IMR-90 (cell line): Measurements from ENCODE around the gene NEDD4L. TPM values are rescaled to one million over a fixed set of nuclear protein-coding genes. Genes with fewer than 3 reads are reported as not detected.

Source experiments
- ATAC-seq: fragments of 200-7000 bp; cut with Tn5 transposase; 2 replicates; pipeline ENCODE4 v1.9.1; 2020; ENCODE audit warnings: low read depth, mild to moderate bottlenecking, moderate library complexity
- BruUV-seq: library from RNA; stranded (reverse); fragments of 400-500 nt; replicated peaks from 2 replicates; lab custom pipeline; 2021; lab: Mats Ljungman, UMichigan
- CTCF ChIA-PET: fragments of 300-600 bp; formaldehyde crosslinking; extraction: SDS; loops from one replicate; lab custom pipeline; 2021; ENCODE audit warnings: antibody characterized with exemption; lab: Yijun Ruan, JAX
- POLR2A ChIA-PET: fragments of 300-600 bp; sonication (Branson Sonifier 250); formaldehyde crosslinking; loops from one replicate; lab custom pipeline; 2022; ENCODE audit warnings: antibody characterized with exemption; ENCODE audit not compliant: unreplicated experiment; lab: Charles Lee
- DNase-seq: peaks from one replicate; pipeline ENCODE4 v3.0.0; 2013
- H2AFZ ChIP-seq: replicated peaks from 2 replicates; pipeline ENCODE3; 2013; ENCODE audit warnings: low read length, mild to moderate bottlenecking; ENCODE audit not compliant: poor library complexity
- H2AK5ac ChIP-seq: 2 replicates; pipeline ENCODE4 v1.6.1; 2013; ENCODE audit warnings: low read depth, low read length, inconsistent platforms
- H2AK9ac ChIP-seq: replicated peaks from 2 replicates; pipeline ENCODE3; 2013; ENCODE audit warnings: mild to moderate bottlenecking, low read depth, low read length, moderate library complexity; ENCODE audit not compliant: poor library complexity
- H2BK120ac ChIP-seq: 2 replicates; pipeline ENCODE4 v1.6.1; 2013; ENCODE audit warnings: low read depth, low read length, inconsistent platforms
- H2BK15ac ChIP-seq: 3 replicates; pipeline ENCODE4 v1.6.1; 2013; ENCODE audit warnings: low read depth, low read length, inconsistent platforms
- H2BK20ac ChIP-seq: 2 replicates; pipeline ENCODE4 v1.6.1; 2013; ENCODE audit warnings: low read depth, mild to moderate bottlenecking, inconsistent platforms, low read length, moderate library complexity
- H2BK5ac ChIP-seq: 2 replicates; pipeline ENCODE4 v1.6.1; 2013; ENCODE audit warnings: mild to moderate bottlenecking, low read depth, low read length, inconsistent platforms; ENCODE audit not compliant: poor library complexity, severe bottlenecking
- H3K14ac ChIP-seq: replicated peaks from 2 replicates; pipeline ENCODE4 v1.6.1; 2013; ENCODE audit warnings: low read depth, low read length, inconsistent platforms
- H3K18ac ChIP-seq: 2 replicates; pipeline ENCODE4 v1.6.1; 2013; ENCODE audit warnings: low read depth, low read length, control low read depth
- H3K23ac ChIP-seq: 2 replicates; pipeline ENCODE4 v1.6.1; 2013; ENCODE audit warnings: low read depth, low read length, inconsistent platforms
- H3K27ac ChIP-seq: 2 replicates; pipeline ENCODE4 v1.5.1; 2013; ENCODE audit warnings: mild to moderate bottlenecking, control low read depth, low read length; ENCODE audit not compliant: insufficient read depth
- H3K27me3 ChIP-seq: 2 replicates; pipeline ENCODE4 v1.6.1; 2013; ENCODE audit warnings: low read length; ENCODE audit not compliant: control insufficient read depth, insufficient read depth
- H3K36me3 ChIP-seq: 2 replicates; pipeline ENCODE4 v1.6.1; 2013; ENCODE audit warnings: low read length, mixed read lengths; ENCODE audit not compliant: control insufficient read depth, insufficient read depth
- H3K4ac ChIP-seq: 2 replicates; pipeline ENCODE4 v1.6.1; 2013; ENCODE audit warnings: low read depth, low read length, inconsistent platforms
- H3K4me1 ChIP-seq: 2 replicates; pipeline ENCODE4 v1.6.1; 2013; ENCODE audit warnings: low read length, mixed read lengths; ENCODE audit not compliant: control insufficient read depth, insufficient read depth
- H3K4me2 ChIP-seq: 2 replicates; pipeline ENCODE4 v1.6.1; 2013; ENCODE audit warnings: low read depth, mild to moderate bottlenecking, control low read depth, low read length, moderate library complexity
- H3K4me3 ChIP-seq: 2 replicates; pipeline ENCODE4 v1.5.1; 2013; ENCODE audit warnings: low read depth, mild to moderate bottlenecking, control low read depth, low read length, moderate library complexity; ENCODE audit not compliant: insufficient read depth
- H3K56ac ChIP-seq: 2 replicates; pipeline ENCODE4 v1.6.1; 2013; ENCODE audit warnings: low read length, inconsistent platforms; ENCODE audit not compliant: insufficient read depth; ENCODE audit errors: extremely low read depth
- H3K79me1 ChIP-seq, 2 experiments: 2 replicates each; pipeline ENCODE4 v1.6.1; 2013; ENCODE audit warnings: low read length in 2 of 2, inconsistent platforms in 1 of 2, low read depth in 1 of 2
- H3K9ac ChIP-seq: 2 replicates; pipeline ENCODE4 v1.6.1; 2013; ENCODE audit warnings: low read depth, low read length, control low read depth
- H3K9me1 ChIP-seq: 2 replicates; pipeline ENCODE4 v1.6.1; 2013; ENCODE audit warnings: low read length, inconsistent platforms; ENCODE audit not compliant: insufficient read depth
- H3K9me3 ChIP-seq: 2 replicates; pipeline ENCODE4 v1.6.1; 2013; ENCODE audit warnings: low read length; ENCODE audit not compliant: control insufficient read depth, insufficient read depth
- H4K20me1 ChIP-seq: 2 replicates; pipeline ENCODE4 v1.6.1; 2013; ENCODE audit warnings: low read length, inconsistent platforms; ENCODE audit not compliant: insufficient read depth
- H4K5ac ChIP-seq: 2 replicates; pipeline ENCODE4 v1.6.1; 2013; ENCODE audit warnings: mild to moderate bottlenecking, low read depth, low read length, control low read depth
- H4K8ac ChIP-seq, 2 experiments: 2 replicates each; pipeline ENCODE4 v1.6.1; 2013; ENCODE audit warnings: low read depth in 2 of 2, low read length in 2 of 2, control low read depth in 1 of 2, inconsistent platforms in 1 of 2
- H4K91ac ChIP-seq: 2 replicates; pipeline ENCODE4 v1.6.1; 2013; ENCODE audit warnings: low read depth, low read length, inconsistent platforms; ENCODE audit not compliant: insufficient read depth
- BHLHE40 ChIP-seq: fragments of 150-350 bp; IDR thresholded peaks from 2 replicates; pipeline ENCODE4 v1.6.1; 2016; ENCODE audit warnings: mild to moderate bottlenecking, low read depth, low read length
- CEBPB ChIP-seq: IDR thresholded peaks from 2 replicates; pipeline ENCODE4 v1.6.1; 2012; ENCODE audit warnings: low read depth, low read length, improper control_type of control experiment
- CHD1 ChIP-seq: IDR thresholded peaks from 2 replicates; pipeline ENCODE4 v1.6.1; 2012; ENCODE audit warnings: low read depth, low read length, improper control_type of control experiment
- CTCF ChIP-seq: conservative IDR thresholded peaks from 2 replicates; pipeline ENCODE4 v1.5.1; 2012; ENCODE audit warnings: mild to moderate bottlenecking, low read depth, low read length, improper control_type of control experiment
- ELK1 ChIP-seq: fragments of 150-350 bp; IDR thresholded peaks from 2 replicates; pipeline ENCODE4 v1.6.1; 2016; ENCODE audit warnings: low read depth, mild to moderate bottlenecking, low read length, moderate library complexity, borderline replicate concordance
- FOS ChIP-seq: fragments of 150-350 bp; IDR thresholded peaks from 2 replicates; pipeline ENCODE4 v1.6.1; 2016; ENCODE audit warnings: low read depth, low read length
- MAFK ChIP-seq: IDR thresholded peaks from 2 replicates; pipeline ENCODE4 v1.6.1; 2012; ENCODE audit warnings: low read depth, low read length, improper control_type of control experiment
- MAZ ChIP-seq: IDR thresholded peaks from 2 replicates; pipeline ENCODE4 v1.6.1; 2012; ENCODE audit warnings: low read depth, mild to moderate bottlenecking, low read length, improper control_type of control experiment, moderate library complexity, borderline replicate concordance
- MXI1 ChIP-seq: IDR thresholded peaks from 2 replicates; pipeline ENCODE4 v1.6.1; 2012; ENCODE audit warnings: low read depth, mild to moderate bottlenecking, low read length, moderate library complexity, borderline replicate concordance
- NFE2L2 ChIP-seq: fragments of 150-350 bp; IDR thresholded peaks from 2 replicates; pipeline ENCODE4 v1.6.1; 2016; ENCODE audit warnings: low read depth, mild to moderate bottlenecking, low read length
- POLR2A ChIP-seq: IDR thresholded peaks from 2 replicates; pipeline ENCODE4 v1.6.1; 2012; ENCODE audit warnings: mild to moderate bottlenecking, low read depth, low read length
- RAD21 ChIP-seq: IDR thresholded peaks from 2 replicates; pipeline ENCODE4 v1.6.1; 2012; ENCODE audit warnings: low read length, improper control_type of control experiment
- RCOR1 ChIP-seq: IDR thresholded peaks from 2 replicates; pipeline ENCODE4 v1.6.1; 2012; ENCODE audit warnings: mild to moderate bottlenecking, low read length, improper control_type of control experiment; ENCODE audit not compliant: insufficient replicate concordance
- RFX5 ChIP-seq: IDR thresholded peaks from 2 replicates; pipeline ENCODE4 v1.8.0; 2012; ENCODE audit warnings: low read depth, mild to moderate bottlenecking, low read length, moderate library complexity
- SMC3 ChIP-seq: fragments of 150-350 bp; IDR thresholded peaks from 2 replicates; pipeline ENCODE4 v1.6.1; 2016; ENCODE audit warnings: low read depth, mild to moderate bottlenecking, antibody characterized with exemption, low read length, moderate library complexity
- WGBS, 2 experiments: methylation state at CpG; one replicate each; pipeline versions ENCODE4 v1.1.5 to v1.1.7; 2013; ENCODE audit warnings: missing lambda C conversion rate in 2 of 2; ENCODE audit not compliant: insufficient read length in 1 of 2; ENCODE audit errors: extremely low coverage in 2 of 2; 5-methylcytosine and 5-hydroxymethylcytosine counted together
- dilution Hi-C: fragments of 300-500 bp; cut with HindIII; formaldehyde crosslinking; loops from one replicate; pipeline ENCODE4 v1.14.3; 2018; ENCODE audit warnings: low sequenced_read_pairs; ENCODE audit not compliant: unreplicated experiment
- in situ Hi-C: fragments of 300-500 bp; cut with MboI; formaldehyde crosslinking; loops from 3 replicates; pipeline ENCODE4 v1.14.3; 2019; ENCODE audit warnings: low sequenced_read_pairs, inconsistent platforms, mixed read lengths
- intact Hi-C: fragments of 100-400 bp; cut with micrococcal nuclease; formaldehyde crosslinking; loops from 2 replicates; pipeline ENCODE4 v1.10.0; 2022
- polyA plus RNA-seq, 3 experiments: library from polyadenylated mRNA; depleted of rRNA; stranded (reverse); fragments of >200 nt; gene quantifications; 2 replicates each; pipeline ENCODE4 v1.2.3, GENCODE V29; 2012; ENCODE audit warnings: low replicate concordance in 1 of 3
- total RNA-seq: library from RNA; depleted of rRNA; stranded (reverse); fragments of >200 nt; gene quantifications from 2 replicates; pipeline ENCODE4 v1.2.3, GENCODE V29; 2012

The NEDD4L gene
- total and polyA plus RNA-seq, 2 of the 4 experiments (the other 2 are of a cell fraction) = 10.0 to 10.9 TPM

GRCh38 chr18:58338961-58339592, 295.1 kb downstream of the NEDD4L start:
- Histone ChIP-seq H3K9me3 (no peaks in the 10 kb centered on the region), H2BK120ac (peak overlapping the region; percentile 7; the same call in 1 of the 2 replicates), H4K8ac (peak overlapping the region in 1 of 2 experiments; percentile 76; a peak in 2 of 4 replicates), H2BK15ac (0 out of 3 replicates have a peak overlapping the region, but pooled peaks have one; percentile 48), H3K4me2 (peak overlapping the region; percentile 0; the same call in 1 of the 2 replicates), H3K9me1 (peaks cover 13% of the 10 kb centered on the region), H3K23ac (no peak overlapping the region), H3K56ac (peak overlapping the region; percentile 43), H2AK5ac (no peak overlapping the region), H2BK20ac (peak overlapping the region; percentile 11), H4K91ac (no peak overlapping the region), H3K18ac (0 out of 2 replicates have a peak overlapping the region, but pooled peaks have one; percentile 22), H3K4me3 (no peak overlapping the region), H3K4me1 (peaks cover 14% of the 10 kb centered on the region), H3K14ac (peak overlapping the region; percentile 43; the same call in 1 of the 2 replicates), H3K9ac (no peak overlapping the region), H3K79me1 (no peaks in the 10 kb centered on the region), H2AK9ac (no peak overlapping the region), H3K4ac (no peak overlapping the region), H3K36me3 (peaks cover 7% of the 10 kb centered on the region; the same call in 1 of the 2 replicates), H4K5ac (no peak overlapping the region; the same call in 1 of the 2 replicates), H3K27ac (no peak overlapping the region), H2AFZ (peak overlapping the region; percentile 39), H2BK5ac (no peak overlapping the region), H3K27me3 (no peaks in the 10 kb centered on the region), H4K20me1 (no peaks in the 10 kb centered on the region)
- peak; percentile 79 for ATAC-seq
- peak; percentile 56 for DNase-seq
- no CpG with 5 or more reads among the region's 9 CpGs for WGBS, 2 experiments
- TF ChIP-seq FOS (no peak), MAZ (no peak), CEBPB (no peak), CHD1 (no peak), BHLHE40 (no peak), NFE2L2 (no peak), MXI1 (no peak), ELK1 (no peak), RAD21 (no peak), CTCF (no peak), MAFK (no peak), RFX5 (no peak), POLR2A (no peak), SMC3 (no peak), RCOR1 (no peak)
- BruUV-seq = no TSS peak
- ChIA-PET CTCF (interaction anchor here (1.5 kb wide), 1 partner anchor 8 kb away, joined by 3 read pairs; no protein-coding TSS in a partner anchor), POLR2A (interaction anchor here (0.6 kb wide), 1 partner anchor 252 kb away, joined by 7 read pairs; no protein-coding TSS in a partner anchor)
- intact Hi-C loops = loop anchor here (5.0 kb wide), 1 partner anchor 153 kb away; no protein-coding TSS in a partner anchor
- in situ Hi-C loops = no loop called here
- dilution Hi-C loops = no loop called here
